Measurements from ENCODE around the gene CREBBP.

- TF ChIP-seq SIN3A (IDR thresholded peaks at IDR 0.05; ENCODE audit: borderline replicate concordance, insufficient read depth, low read length) (no peak), REST (IDR thresholded peaks at IDR 0.05; ENCODE audit: insufficient read depth in 1 of 2, low read depth in 2 of 2, low read length in 2 of 2) (no peak), POLR2AphosphoS5 (IDR thresholded peaks at IDR 0.05; ENCODE audit: low read depth, low read length) (no peak)
Measured at GRCh38 chr16:3874794-3875692, 5.5 kb downstream of the CREBBP start.
